Loucy (cell line): ENCODE measurements around the gene TRIP6.
A peak's percentile ranks its signal among the peaks of the same experiment; 100 is the strongest.
"Not testable (repeated sequence)": the region's sequence is repeated elsewhere in the genome, so short reads cannot be mapped to it uniquely, and the experiment has no call there.

Source experiments
- H2AFZ ChIP-seq: fragments of 200-600 bp; sonication (generic); 2 replicates; pipeline ENCODE4 v1.6.0; 2016; ENCODE audit warnings: antibody characterized with exemption, mild to moderate bottlenecking, low read length, moderate library complexity
- H3F3A ChIP-seq: fragments of 200-600 bp; 2 replicates; pipeline ENCODE4 v1.6.0; 2016; ENCODE audit warnings: antibody characterized with exemption, low read depth, mild to moderate bottlenecking
- H3K27me3 ChIP-seq: fragments of 200-600 bp; sonication (generic); 2 replicates; pipeline ENCODE4 v1.6.1; 2014; ENCODE audit warnings: low read length, mild to moderate bottlenecking; ENCODE audit not compliant: insufficient read depth, poor library complexity, severe bottlenecking
- H3K36me3 ChIP-seq: fragments of 200-600 bp; sonication (generic); 2 replicates; pipeline ENCODE4 v1.6.1; 2016; ENCODE audit warnings: low read length; ENCODE audit not compliant: insufficient read depth
- H3K4me1 ChIP-seq: fragments of 200-600 bp; sonication (generic); 2 replicates; pipeline ENCODE4 v1.5.1; 2014; ENCODE audit warnings: low read length, mild to moderate bottlenecking; ENCODE audit not compliant: insufficient read depth, poor library complexity, severe bottlenecking
- H3K4me2 ChIP-seq: fragments of 200-600 bp; sonication (generic); 2 replicates; pipeline ENCODE4 v1.6.0; 2014; ENCODE audit warnings: antibody characterized with exemption, low read length, low read depth, mild to moderate bottlenecking; ENCODE audit not compliant: poor library complexity, severe bottlenecking
- H3K4me3 ChIP-seq: fragments of 200-600 bp; sonication (generic); 2 replicates; pipeline ENCODE4 v1.5.1; 2014; ENCODE audit warnings: low read length, mild to moderate bottlenecking, mixed read lengths; ENCODE audit not compliant: poor library complexity, severe bottlenecking
- H3K79me2 ChIP-seq: fragments of 200-600 bp; sonication (generic); 2 replicates; pipeline ENCODE4 v1.6.1; 2014; ENCODE audit warnings: low read length; ENCODE audit not compliant: insufficient read depth
- H3K9ac ChIP-seq: fragments of 200-600 bp; sonication (generic); 2 replicates; pipeline ENCODE4 v1.6.0; 2014; ENCODE audit warnings: mild to moderate bottlenecking, low read depth, low read length, moderate library complexity; ENCODE audit not compliant: poor library complexity, severe bottlenecking
- H3K9me2 ChIP-seq: fragments of 200-600 bp; sonication (generic); replicated peaks from 2 replicates; pipeline ENCODE4 v1.6.1; 2016; ENCODE audit warnings: low read depth, low read length, mixed read lengths
- H3K9me3 ChIP-seq: fragments of 200-600 bp; sonication (generic); 2 replicates; pipeline ENCODE4 v1.6.1; 2014; ENCODE audit warnings: mild to moderate bottlenecking, antibody characterized with exemption, low read length, low read depth; ENCODE audit not compliant: insufficient read depth
- H4K20me1 ChIP-seq: fragments of 200-600 bp; sonication (generic); 2 replicates; pipeline ENCODE4 v1.6.0; 2014; ENCODE audit warnings: antibody characterized with exemption, low read length, mild to moderate bottlenecking; ENCODE audit not compliant: insufficient read depth, poor library complexity, severe bottlenecking
- CTCF ChIP-seq: fragments of 200-600 bp; sonication (generic); conservative IDR thresholded peaks from 2 replicates; pipeline ENCODE4 v1.5.1; 2014; ENCODE audit warnings: mild to moderate bottlenecking, antibody characterized with exemption, low read length
- EZH2phosphoT487 ChIP-seq: fragments of 200-600 bp; IDR thresholded peaks from 2 replicates; pipeline ENCODE4 v1.6.1; 2018; ENCODE audit warnings: antibody characterized with exemption, mild to moderate bottlenecking, moderate library complexity, borderline replicate concordance

TRIP6 gene

GRCh38 chr7:100852048-100852872 is 14.9 kb upstream of the TRIP6 start, which contains the start of gene SLC12A9:
Gene SLC12A9, plus strand, starts transcription at chr7:100852713. Its CDS starts 1,485 bp downstream, at chr7:100854198.
- peak within 1 kb of the TSS; percentile 98 for H2AFZ ChIP-seq
- peak within 1 kb of the TSS; percentile 95 for H3K4me2 ChIP-seq
- peak within 1 kb of the TSS; percentile 81 for H3K9ac ChIP-seq
- no peak for TF ChIP-seq EZH2phosphoT487
- TF ChIP-seq CTCF = peak; percentile 94
- H3K9me2 ChIP-seq = no peaks in the 10 kb centered on the region
- peak within 1 kb of the TSS; percentile 96 for H3K4me3 ChIP-seq
- H4K20me1 ChIP-seq = no peaks in the 10 kb centered on the region
- no peaks in the 10 kb centered on the region for H3F3A ChIP-seq
- H3K4me1 ChIP-seq = peaks cover 13% of the 10 kb centered on the region
- no peaks in the 10 kb centered on the region for H3K9me3 ChIP-seq
- no peaks in the 10 kb centered on the region for H3K36me3 ChIP-seq
- no peaks in the 10 kb centered on the region for H3K27me3 ChIP-seq
- H3K79me2 ChIP-seq = peaks cover 11% of the 10 kb centered on the region; the same call in 1 of the 2 replicates

DNA sequence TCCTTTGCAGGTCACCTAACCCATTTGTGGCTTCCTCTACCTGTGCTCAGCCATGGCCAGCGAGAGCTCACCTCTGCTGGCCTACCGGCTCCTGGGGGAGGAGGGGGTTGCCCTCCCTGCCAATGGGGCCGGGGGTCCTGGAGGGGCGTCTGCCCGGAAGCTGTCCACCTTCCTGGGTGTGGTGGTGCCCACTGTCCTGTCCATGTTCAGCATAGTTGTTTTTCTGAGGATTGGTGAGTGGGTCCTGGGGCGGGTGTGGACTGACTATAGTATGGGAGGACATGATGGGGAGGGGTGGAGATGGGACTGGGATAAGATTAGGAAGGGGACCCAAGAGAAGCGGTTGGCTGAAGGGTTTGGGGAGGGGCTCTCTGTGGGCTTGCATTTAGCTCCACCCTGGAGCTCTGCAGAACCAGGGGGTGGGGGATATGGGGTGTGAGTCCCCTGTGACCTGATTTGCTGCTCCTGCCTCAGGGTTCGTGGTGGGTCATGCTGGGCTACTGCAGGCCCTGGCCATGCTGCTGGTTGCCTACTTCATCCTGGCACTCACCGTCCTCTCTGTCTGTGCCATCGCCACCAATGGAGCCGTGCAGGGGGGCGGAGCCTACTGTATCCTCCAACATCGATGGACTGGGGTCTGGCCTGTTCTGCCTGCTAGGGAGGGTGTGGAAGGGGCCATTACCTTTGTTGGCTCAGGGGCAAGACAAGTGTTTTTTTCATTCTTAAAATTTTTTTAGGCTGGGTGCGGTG is 12.9 kb upstream of the TRIP6 start:
- Histone ChIP-seq H3K4me2 (peak overlapping the region; percentile 95), H3K9me3 (no peaks in the 10 kb centered on the region)

GRCh38 chr7:100854899-100855298 is 12.3 kb upstream of the TRIP6 start:
- Histone ChIP-seq H3K4me1 (peaks cover 13% of the 10 kb centered on the region), H3K79me2 (peaks cover 11% of the 10 kb centered on the region; the same call in 1 of the 2 replicates)
- not testable (repeated sequence) for H3K9me3 ChIP-seq, H4K20me1 ChIP-seq, H3K9me2 ChIP-seq, H3F3A ChIP-seq, H3K9ac ChIP-seq, H2AFZ ChIP-seq, H3K4me3 ChIP-seq, H3K4me2 ChIP-seq, H3K27me3 ChIP-seq, H3K36me3 ChIP-seq

More for the DNA sequence above, 12.9 kb upstream of the TRIP6 start:
- Histone ChIP-seq H3K27me3 (no peaks in the 10 kb centered on the region), H3K36me3 (no peaks in the 10 kb centered on the region), H3K9me2 (no peaks in the 10 kb centered on the region), H2AFZ (no peak overlapping the region), H3K4me3 (no peak overlapping the region), H3K4me1 (peaks cover 13% of the 10 kb centered on the region), H3K9ac (no peak overlapping the region), H4K20me1 (no peaks in the 10 kb centered on the region), H3K79me2 (peaks cover 11% of the 10 kb centered on the region; the same call in 1 of the 2 replicates), H3F3A (no peaks in the 10 kb centered on the region)
- no peak for TF ChIP-seq CTCF
- TF ChIP-seq EZH2phosphoT487 = no peak
